Activated gamma-delta T cell treated with Interleukin-2 at 50 U/mL for 16 hours (primary cell): ENCODE data around the gene RTN4.
"Not testable (repeated sequence)": the region's sequence is repeated elsewhere in the genome, so short reads cannot be mapped to it uniquely, and the experiment has no call there.

Source experiments
- DNase-seq: peaks from one replicate; pipeline ENCODE4 v3.0.0-alpha.2; 2020

RTN4 gene

DNA sequence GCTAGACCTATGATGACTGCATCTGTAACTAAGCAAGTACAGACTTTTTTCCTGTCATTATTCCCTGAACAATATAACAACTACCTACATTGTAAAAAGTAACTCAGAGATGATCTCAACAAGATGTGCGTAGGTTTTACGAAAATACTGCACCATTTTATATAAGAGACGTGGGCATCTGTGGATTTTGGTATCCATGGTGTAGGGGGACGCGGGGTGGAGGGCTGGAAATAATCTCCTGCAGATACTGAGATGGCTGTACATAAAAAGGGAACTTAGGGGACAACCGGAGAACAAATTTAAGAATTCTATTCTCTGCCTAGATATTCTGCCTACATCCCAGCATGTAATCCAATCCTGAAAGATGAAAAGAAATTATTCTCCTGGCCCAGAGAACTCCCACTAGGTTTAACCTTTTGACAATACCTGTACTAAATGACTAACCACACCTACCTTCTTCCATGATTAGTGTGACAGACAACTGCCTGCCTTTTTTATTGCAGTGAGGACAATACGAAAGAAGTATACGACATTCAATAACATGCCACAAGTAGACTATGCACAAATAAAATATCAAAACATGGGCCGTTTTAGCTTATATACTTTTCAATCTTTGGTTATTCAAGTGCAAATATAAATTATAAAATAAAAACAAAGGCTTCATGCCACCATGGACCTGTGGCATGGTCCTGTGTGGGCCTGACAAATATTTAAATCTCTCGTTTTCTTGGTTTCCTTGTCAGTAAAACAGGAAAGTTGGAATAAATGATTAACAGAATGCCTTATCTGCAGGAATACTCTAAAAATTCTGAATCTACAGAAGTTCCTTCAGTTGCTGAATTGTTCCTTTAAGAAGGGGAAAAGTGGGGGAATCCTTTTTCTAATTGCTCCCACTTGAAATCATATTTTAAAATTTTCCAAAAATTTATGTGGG is 46.3 kb downstream of the RTN4 start:
- DNase-seq: no peak

DNA sequence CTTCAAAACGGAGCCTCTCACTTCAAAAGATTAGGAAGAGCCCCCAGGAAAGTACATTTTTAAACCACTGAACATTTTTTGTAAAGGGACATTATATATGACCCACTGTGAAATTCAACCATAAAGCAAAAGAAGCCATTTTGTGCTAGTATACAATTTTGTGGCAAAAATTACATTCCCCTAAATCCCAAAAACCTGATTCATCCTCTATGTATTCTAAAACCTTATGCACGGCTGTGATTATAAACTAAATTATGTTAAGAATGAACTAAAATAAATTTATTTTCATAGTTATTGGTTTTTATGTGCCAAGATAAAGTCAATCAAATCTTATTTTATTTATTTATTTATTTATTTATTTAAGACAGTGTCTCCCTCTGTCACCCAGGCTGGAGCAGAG is 48.5 kb downstream of the RTN4 start:
- DNase-seq: no peak

DNA sequence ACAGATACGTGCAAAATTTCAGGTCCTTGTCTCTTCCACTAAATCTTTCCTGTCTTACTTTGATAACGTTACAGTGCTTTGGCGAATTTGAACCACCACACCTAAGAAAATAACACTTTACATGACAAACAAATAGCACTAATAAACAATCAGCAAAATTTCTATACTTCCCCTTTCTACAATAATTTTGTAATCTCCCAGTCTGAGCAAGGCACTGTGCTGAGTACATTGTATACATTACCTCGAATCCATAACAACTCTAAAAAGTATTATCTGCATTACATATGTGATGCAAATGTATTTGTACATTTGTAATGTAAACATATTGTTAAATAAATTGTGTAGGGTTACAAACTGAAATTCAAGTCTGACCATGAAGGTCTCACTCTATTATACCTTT is 49.9 kb downstream of the RTN4 start:
- no peak for DNase-seq

- no peak for DNase-seq
Measured at GRCh38 chr2:54999182-54999581, 51.1 kb downstream of the RTN4 start.

DNA sequence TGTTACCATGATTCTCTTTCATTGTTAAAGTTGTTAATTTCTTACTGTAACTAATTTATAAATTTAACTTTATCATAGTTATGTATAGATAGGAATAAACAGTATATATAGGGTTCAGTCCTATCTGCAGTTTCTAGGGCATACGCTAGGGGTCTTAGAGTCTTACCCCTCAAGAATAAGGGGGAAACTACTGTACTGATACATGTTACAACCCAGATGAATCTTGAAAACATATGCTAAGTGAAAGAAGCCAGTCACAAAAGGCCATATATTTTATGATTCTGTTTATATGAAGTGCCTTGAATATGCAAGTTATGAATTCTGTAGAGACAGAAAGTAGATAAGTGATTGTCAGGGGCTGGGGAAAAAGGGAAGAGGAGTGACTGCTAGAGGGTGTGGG is 52.4 kb downstream of the RTN4 start:
- no peak for DNase-seq

GRCh38 chr2:54995553-54995952 is 54.7 kb downstream of the RTN4 start:
- no peak for DNase-seq

DNA sequence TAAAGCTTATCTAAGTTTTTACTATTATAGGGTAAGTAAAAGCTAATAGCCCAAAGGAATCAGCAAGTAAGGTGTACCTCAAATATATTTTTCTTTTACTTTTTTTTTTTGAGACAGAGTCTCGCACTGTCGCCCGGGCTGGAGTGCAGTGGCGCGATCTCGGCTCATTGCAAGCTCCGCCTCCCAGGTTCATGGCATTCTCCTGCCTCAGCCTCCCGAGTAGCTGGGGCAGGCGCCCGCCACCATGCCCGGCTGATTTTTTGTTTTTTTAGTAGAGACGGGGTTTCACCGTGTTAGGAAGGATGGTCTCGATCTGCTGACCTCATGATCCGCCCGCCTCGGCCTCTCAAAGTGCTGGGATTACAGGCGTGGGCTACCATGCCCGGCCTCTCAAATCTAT is 59.6 kb downstream of the RTN4 start:
- DNase-seq: not testable (repeated sequence)

DNA sequence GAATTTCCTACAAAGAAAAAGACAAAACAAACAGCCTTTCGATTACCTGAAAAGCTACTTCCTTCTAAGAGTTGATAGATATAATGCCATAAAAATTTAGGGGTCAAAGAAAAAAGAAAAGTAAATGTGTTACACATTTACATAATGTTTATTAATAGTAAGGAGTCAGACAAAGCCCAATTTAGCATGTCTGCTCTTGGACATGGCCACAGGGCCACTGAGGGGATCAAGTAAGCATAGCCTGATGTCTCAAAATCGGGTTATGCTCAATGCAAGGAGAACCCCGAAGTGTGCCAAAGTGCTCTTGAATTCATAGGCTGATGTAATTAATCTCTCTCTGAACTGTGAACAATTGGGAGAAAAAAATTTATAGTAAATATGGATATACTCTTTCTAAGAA is 61.6 kb downstream of the RTN4 start:
- no peak for DNase-seq

DNA sequence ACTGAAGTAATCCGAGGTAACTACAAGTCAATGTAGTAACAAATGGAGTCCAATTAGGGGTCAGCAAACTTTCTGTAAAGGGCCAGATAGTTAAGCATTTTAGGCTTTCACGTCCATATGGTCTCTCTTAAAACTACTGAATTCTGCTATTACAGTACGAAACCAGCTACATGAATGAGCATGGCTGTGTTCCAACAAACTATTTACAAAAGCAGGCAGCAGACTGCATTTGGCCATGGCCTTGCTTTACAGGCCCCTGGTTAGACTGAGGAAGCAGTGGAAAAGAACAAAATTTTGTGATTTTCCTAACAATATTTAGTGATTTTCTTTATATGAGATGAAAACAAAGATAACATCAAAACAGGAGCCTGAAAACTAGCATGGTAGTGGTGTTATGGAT is 64.0 kb downstream of the RTN4 start:
- no peak for DNase-seq

GRCh38 chr2:54984476-54984875 is 65.8 kb downstream of the RTN4 start:
- no peak for DNase-seq

- DNase-seq: no peak
Measured at GRCh38 chr2:54983345-54984220, 66.7 kb downstream of the RTN4 start.

- DNase-seq: no peak
Measured at GRCh38 chr2:54981385-54981784, 68.9 kb downstream of the RTN4 start.

- no peak for DNase-seq
Measured at GRCh38 chr2:54979321-54980044, 70.8 kb downstream of the RTN4 start.

DNA sequence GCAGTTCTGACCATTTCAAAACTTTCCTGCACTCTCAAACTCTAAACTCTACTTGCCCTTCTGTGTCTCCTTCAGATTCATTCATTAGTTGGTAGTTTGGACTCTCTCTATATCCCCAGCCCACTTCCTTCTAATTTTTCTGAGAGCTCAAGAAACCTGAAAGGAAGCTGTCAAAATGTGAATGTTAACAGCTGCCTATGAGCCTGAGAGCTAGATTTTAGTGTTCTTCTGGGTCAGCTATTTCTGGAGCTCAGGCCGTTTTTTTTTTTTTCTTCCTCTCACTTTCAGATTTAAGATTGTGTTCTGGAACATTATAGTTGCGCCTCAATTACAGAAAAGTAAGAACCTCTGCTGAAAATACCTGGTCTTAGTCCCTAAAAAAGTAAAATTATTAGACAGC is 73.1 kb downstream of the RTN4 start:
- no peak for DNase-seq

GRCh38 chr2:54975598-54976492 is 74.4 kb downstream of the RTN4 start:
- no peak for DNase-seq

GRCh38 chr2:54975175-54975574 is 75.1 kb downstream of the RTN4 start:
- DNase-seq: no peak

GRCh38 chr2:54969940-54970338 is 80.3 kb downstream of the RTN4 start:
- no peak for DNase-seq

DNA sequence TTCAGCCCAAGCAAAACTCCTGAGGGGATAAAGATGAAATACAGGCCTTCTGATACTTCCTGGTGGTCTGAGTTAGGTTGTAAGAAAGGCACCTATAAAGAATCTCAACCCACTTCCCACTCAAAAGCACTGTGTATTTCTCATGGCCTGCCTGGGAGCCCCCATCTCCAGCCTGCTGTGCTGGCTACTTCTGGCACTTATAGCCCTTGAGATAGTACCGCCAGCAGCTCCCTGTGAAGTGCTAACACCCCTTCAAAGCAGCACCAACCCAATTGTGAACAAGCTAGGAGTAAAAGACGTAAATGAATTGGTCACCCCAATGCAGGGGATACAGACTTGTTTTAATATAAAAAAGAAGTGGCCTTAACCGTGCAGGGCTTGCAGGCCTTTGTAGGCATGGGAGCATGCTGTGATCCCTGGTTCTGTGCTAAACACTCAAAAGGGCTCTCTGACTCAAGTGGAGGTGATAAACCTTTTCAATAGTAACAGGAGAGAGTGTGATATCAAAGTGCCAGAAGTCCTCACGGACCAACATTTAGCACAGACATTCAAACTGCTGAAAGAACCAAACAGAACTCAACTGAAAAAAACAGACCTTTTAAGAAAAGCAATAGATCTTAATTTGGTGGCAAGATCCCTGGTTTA is 80.8 kb downstream of the RTN4 start:
- no peak for DNase-seq

DNA sequence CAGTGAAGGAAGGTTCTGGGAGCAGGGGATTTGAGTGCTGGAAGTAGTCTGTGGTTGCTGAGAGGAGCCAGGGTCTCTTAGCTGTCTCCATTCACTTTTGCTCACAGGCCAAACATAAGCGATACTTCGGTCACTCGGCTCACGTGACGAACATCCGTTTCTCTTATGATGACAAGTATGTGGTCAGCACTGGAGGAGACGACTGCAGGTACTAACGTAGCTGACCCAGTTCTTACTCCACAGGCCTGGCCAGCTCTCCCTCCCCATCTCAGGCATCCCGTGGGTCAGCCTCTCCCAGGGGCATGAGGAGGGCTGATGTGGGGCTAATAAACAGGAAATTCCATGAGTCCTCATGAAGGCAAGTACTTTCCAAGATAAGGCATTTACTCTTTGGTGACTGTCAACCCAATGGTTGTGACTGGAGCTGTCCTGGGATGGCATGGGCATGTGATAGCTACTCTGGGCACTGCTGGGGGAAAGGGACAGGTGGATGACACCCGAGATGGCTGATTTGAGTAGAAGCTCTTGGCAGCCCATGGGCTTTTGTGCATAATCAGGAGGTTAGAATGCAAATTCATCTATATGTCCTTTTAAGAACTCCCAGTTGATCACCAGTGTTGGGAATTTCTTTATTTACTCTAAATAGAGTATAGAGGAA is 81.6 kb downstream of the RTN4 start:
- no peak for DNase-seq

- no peak for DNase-seq
Measured at GRCh38 chr2:54967759-54968365, 82.4 kb downstream of the RTN4 start.

- no peak for DNase-seq
Measured at GRCh38 chr2:54967269-54967668, 83.0 kb downstream of the RTN4 start.
